Cardiac muscle cell (in vitro differentiated cells and primary cell): ENCODE results near the gene PRLR. TPM values are rescaled to one million over a fixed set of nuclear protein-coding genes. Genes with fewer than 3 reads are reported as not detected.

Source experiments
- DNase-seq, 2 donors: peaks; one replicate each; pipeline versions ENCODE4 v3.0.0 to v3.0.0-alpha.2; 2010 to 2017; ENCODE audit warnings: low read depth in 1 of 2, low spot score in 1 of 2
- H3K27ac ChIP-seq: fragments of 200-600 bp; sonication (generic); 2 replicates; pipeline ENCODE4 v1.5.1; 2016
- H3K27me3 ChIP-seq: fragments of 200-600 bp; sonication (generic); 2 replicates; pipeline ENCODE4 v1.6.0; 2016; ENCODE audit warnings: control low read depth
- H3K36me3 ChIP-seq: fragments of 200-600 bp; sonication (generic); 2 replicates; pipeline ENCODE4 v1.5.1; 2016; ENCODE audit warnings: control low read depth
- H3K4me1 ChIP-seq: fragments of 200-600 bp; sonication (generic); 2 replicates; pipeline ENCODE4 v1.8.1; 2017; ENCODE audit warnings: low read depth, mild to moderate bottlenecking, mixed run types
- H3K4me3 ChIP-seq: fragments of 200-600 bp; sonication (generic); 2 replicates; pipeline ENCODE4 v1.5.1; 2016; ENCODE audit warnings: mild to moderate bottlenecking
- H3K9me3 ChIP-seq: fragments of 200-600 bp; sonication (generic); 2 replicates; pipeline ENCODE4 v1.5.1; 2017; ENCODE audit warnings: low read depth, mild to moderate bottlenecking, control low read depth
- polyA plus RNA-seq: library from polyadenylated mRNA; unstranded; fragments of >200 nt; fragmentation: Nextera tagmentation; extraction: Ambion mirVana; gene quantifications from 2 replicates; pipeline ENCODE4 v1.2.1, GENCODE V29; 2016
- total RNA-seq: library from RNA; depleted of rRNA; stranded (reverse); fragments of >200 nt; gene quantifications from 2 replicates; pipeline ENCODE4 v1.2.3, GENCODE V29; 2016
- TF ChIP-seq, protein P1 (sequence below): IDR thresholded peaks from 2 replicates; pipeline ENCODE4 v1.5.1; 2012; ENCODE audit warnings: low read depth, mild to moderate bottlenecking, low read length

Gene PRLR
- total and polyA plus RNA-seq, 2 experiments from 2014 or later: 0.06 TPM; not detected in 1

GRCh38 chr5:35233121-35233520, 2.8 kb upstream of the PRLR start:
- H3K27me3 ChIP-seq: peaks cover 24% of the 10 kb centered on the region
- H3K9me3 ChIP-seq: no peaks in the 10 kb centered on the region
- H3K27ac ChIP-seq: no peak overlapping the region
- H3K4me3 ChIP-seq: no peak overlapping the region
- H3K36me3 ChIP-seq: no peaks in the 10 kb centered on the region
- peaks cover 2% of the 10 kb centered on the region for H3K4me1 ChIP-seq
- TF ChIP-seq, protein P1, sequence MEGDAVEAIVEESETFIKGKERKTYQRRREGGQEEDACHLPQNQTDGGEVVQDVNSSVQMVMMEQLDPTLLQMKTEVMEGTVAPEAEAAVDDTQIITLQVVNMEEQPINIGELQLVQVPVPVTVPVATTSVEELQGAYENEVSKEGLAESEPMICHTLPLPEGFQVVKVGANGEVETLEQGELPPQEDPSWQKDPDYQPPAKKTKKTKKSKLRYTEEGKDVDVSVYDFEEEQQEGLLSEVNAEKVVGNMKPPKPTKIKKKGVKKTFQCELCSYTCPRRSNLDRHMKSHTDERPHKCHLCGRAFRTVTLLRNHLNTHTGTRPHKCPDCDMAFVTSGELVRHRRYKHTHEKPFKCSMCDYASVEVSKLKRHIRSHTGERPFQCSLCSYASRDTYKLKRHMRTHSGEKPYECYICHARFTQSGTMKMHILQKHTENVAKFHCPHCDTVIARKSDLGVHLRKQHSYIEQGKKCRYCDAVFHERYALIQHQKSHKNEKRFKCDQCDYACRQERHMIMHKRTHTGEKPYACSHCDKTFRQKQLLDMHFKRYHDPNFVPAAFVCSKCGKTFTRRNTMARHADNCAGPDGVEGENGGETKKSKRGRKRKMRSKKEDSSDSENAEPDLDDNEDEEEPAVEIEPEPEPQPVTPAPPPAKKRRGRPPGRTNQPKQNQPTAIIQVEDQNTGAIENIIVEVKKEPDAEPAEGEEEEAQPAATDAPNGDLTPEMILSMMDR: no peak
- peak in 1 of 2 donors; percentile 30 for DNase-seq

GRCh38 chr5:35232124-35232523, 1.8 kb upstream of the PRLR start:
- no peaks in the 10 kb centered on the region for H3K36me3 ChIP-seq
- no peak for DNase-seq
- H3K27ac ChIP-seq: no peak overlapping the region
- no peak overlapping the region for H3K4me3 ChIP-seq
- TF ChIP-seq, protein P1: no peak
- peaks cover 2% of the 10 kb centered on the region for H3K4me1 ChIP-seq
- H3K9me3 ChIP-seq: no peaks in the 10 kb centered on the region
- H3K27me3 ChIP-seq: peaks cover 24% of the 10 kb centered on the region

GRCh38 chr5:35229076-35230037, 930 bp downstream of the PRLR start:
- Histone ChIP-seq H3K36me3 (no peaks in the 10 kb centered on the region), H3K4me1 (peaks cover 2% of the 10 kb centered on the region), H3K9me3 (no peaks in the 10 kb centered on the region), H3K27ac (no peak overlapping the region), H3K4me3 (peak overlapping the region; percentile 30), H3K27me3 (peaks cover 24% of the 10 kb centered on the region)
- peak in 1 of 2 donors; percentile 34 for DNase-seq
- TF ChIP-seq, protein P1: no peak

GRCh38 chr5:35228310-35228709, 2.0 kb downstream of the PRLR start:
- Histone ChIP-seq H3K4me3 (no peak overlapping the region), H3K9me3 (no peaks in the 10 kb centered on the region), H3K4me1 (peaks cover 6% of the 10 kb centered on the region), H3K36me3 (no peaks in the 10 kb centered on the region), H3K27me3 (peaks cover 24% of the 10 kb centered on the region), H3K27ac (no peak overlapping the region)
- DNase-seq: no peak
- TF ChIP-seq, protein P1: no peak

- DNase-seq: peak in 1 of 2 donors; percentile 18
- no peak overlapping the region for H3K4me3 ChIP-seq
- H3K27ac ChIP-seq: no peak overlapping the region
- H3K9me3 ChIP-seq: no peaks in the 10 kb centered on the region
- TF ChIP-seq, protein P1: no peak
- peaks cover 6% of the 10 kb centered on the region for H3K4me1 ChIP-seq
- peaks cover 24% of the 10 kb centered on the region for H3K27me3 ChIP-seq
- H3K36me3 ChIP-seq: no peaks in the 10 kb centered on the region
Observed at GRCh38 chr5:35227720-35228119, 2.6 kb downstream of the PRLR start.
